IMR-90 (cell line): Measurements from ENCODE around the gene NUP93.

Experiments used
- CHD1 ChIP-seq: IDR thresholded peaks from 2 replicates; pipeline ENCODE4 v1.6.1; 2012; ENCODE audit warnings: low read depth, low read length, improper control_type of control experiment
- ELK1 ChIP-seq: fragments of 150-350 bp; IDR thresholded peaks from 2 replicates; pipeline ENCODE4 v1.6.1; 2016; ENCODE audit warnings: low read depth, mild to moderate bottlenecking, low read length, moderate library complexity, borderline replicate concordance
- MXI1 ChIP-seq: IDR thresholded peaks from 2 replicates; pipeline ENCODE4 v1.6.1; 2012; ENCODE audit warnings: low read depth, mild to moderate bottlenecking, low read length, moderate library complexity, borderline replicate concordance
- POLR2A ChIP-seq: IDR thresholded peaks from 2 replicates; pipeline ENCODE4 v1.6.1; 2012; ENCODE audit warnings: mild to moderate bottlenecking, low read depth, low read length
- RCOR1 ChIP-seq: IDR thresholded peaks from 2 replicates; pipeline ENCODE4 v1.6.1; 2012; ENCODE audit warnings: mild to moderate bottlenecking, low read length, improper control_type of control experiment; ENCODE audit not compliant: insufficient replicate concordance
- RFX5 ChIP-seq: IDR thresholded peaks from 2 replicates; pipeline ENCODE4 v1.8.0; 2012; ENCODE audit warnings: low read depth, mild to moderate bottlenecking, low read length, moderate library complexity
- SMC3 ChIP-seq: fragments of 150-350 bp; IDR thresholded peaks from 2 replicates; pipeline ENCODE4 v1.6.1; 2016; ENCODE audit warnings: low read depth, mild to moderate bottlenecking, antibody characterized with exemption, low read length, moderate library complexity
- USF2 ChIP-seq: fragments of 150-350 bp; IDR thresholded peaks from 2 replicates; pipeline ENCODE4 v1.6.1; 2017; ENCODE audit warnings: mild to moderate bottlenecking, antibody characterized with exemption, low read length, low read depth
- TF ChIP-seq, protein P1 (sequence below): conservative IDR thresholded peaks from 2 replicates; pipeline ENCODE4 v1.5.1; 2012; ENCODE audit warnings: mild to moderate bottlenecking, low read depth, low read length, improper control_type of control experiment

GRCh38 chr16:56785317-56785716 is 55.4 kb downstream of the NUP93 start:
- TF ChIP-seq, protein P1, sequence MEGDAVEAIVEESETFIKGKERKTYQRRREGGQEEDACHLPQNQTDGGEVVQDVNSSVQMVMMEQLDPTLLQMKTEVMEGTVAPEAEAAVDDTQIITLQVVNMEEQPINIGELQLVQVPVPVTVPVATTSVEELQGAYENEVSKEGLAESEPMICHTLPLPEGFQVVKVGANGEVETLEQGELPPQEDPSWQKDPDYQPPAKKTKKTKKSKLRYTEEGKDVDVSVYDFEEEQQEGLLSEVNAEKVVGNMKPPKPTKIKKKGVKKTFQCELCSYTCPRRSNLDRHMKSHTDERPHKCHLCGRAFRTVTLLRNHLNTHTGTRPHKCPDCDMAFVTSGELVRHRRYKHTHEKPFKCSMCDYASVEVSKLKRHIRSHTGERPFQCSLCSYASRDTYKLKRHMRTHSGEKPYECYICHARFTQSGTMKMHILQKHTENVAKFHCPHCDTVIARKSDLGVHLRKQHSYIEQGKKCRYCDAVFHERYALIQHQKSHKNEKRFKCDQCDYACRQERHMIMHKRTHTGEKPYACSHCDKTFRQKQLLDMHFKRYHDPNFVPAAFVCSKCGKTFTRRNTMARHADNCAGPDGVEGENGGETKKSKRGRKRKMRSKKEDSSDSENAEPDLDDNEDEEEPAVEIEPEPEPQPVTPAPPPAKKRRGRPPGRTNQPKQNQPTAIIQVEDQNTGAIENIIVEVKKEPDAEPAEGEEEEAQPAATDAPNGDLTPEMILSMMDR, result no peak
- TF ChIP-seq RFX5, result no peak
- TF ChIP-seq POLR2A, result no peak
- TF ChIP-seq RCOR1, result no peak
- no peak for TF ChIP-seq USF2
- TF ChIP-seq SMC3, result no peak
- no peak for TF ChIP-seq ELK1
- no peak for TF ChIP-seq MXI1
- no peak for TF ChIP-seq CHD1
